WTC11 (cell line): ENCODE results near the gene TTLL3. TPM values are rescaled to one million over a fixed set of nuclear protein-coding genes. Genes with fewer than 3 reads are reported as not detected.
"Not testable (repeated sequence)": the region's sequence is repeated elsewhere in the genome, so short reads cannot be mapped to it uniquely, and the experiment has no call there.

Experiments
- ATAC-seq: fragments of 200-7000 bp; cut with Tn5 transposase; 2 replicates; pipeline ENCODE4 v1.10.0; 2021; ENCODE audit warnings: mild to moderate bottlenecking, moderate library complexity
- CTCF ChIA-PET: fragments of 300-600 bp; sonication (Branson Sonifier 250); formaldehyde crosslinking; loops from one replicate; lab custom pipeline; 2021; ENCODE audit warnings: antibody characterized with exemption; lab: Charles Lee
- POLR2A ChIA-PET: fragments of 350-600 bp; sonication (Branson Sonifier 250); formaldehyde crosslinking; loops from one replicate; lab custom pipeline; 2021; ENCODE audit warnings: antibody characterized with exemption; lab: Charles Lee
- DNase-seq: peaks from one replicate; pipeline ENCODE4 v3.0.0; 2021; ENCODE audit warnings: low spot score
- H3K27ac Mint-ChIP-seq: 2 replicates; pipeline ENCODE4 v1.8.0; 2021; ENCODE audit warnings: mixed read lengths
- H3K27me3 Mint-ChIP-seq: 2 replicates; pipeline ENCODE4 v1.8.0; 2021; ENCODE audit warnings: low read depth, mild to moderate bottlenecking, moderate library complexity, mixed read lengths
- H3K36me3 Mint-ChIP-seq: 2 replicates; pipeline ENCODE4 v1.8.0; 2021; ENCODE audit warnings: mixed read lengths
- H3K4me1 Mint-ChIP-seq: 2 replicates; pipeline ENCODE4 v1.8.0; 2022; ENCODE audit warnings: mixed read lengths
- H3K4me3 Mint-ChIP-seq: 2 replicates; pipeline ENCODE4 v1.8.0; 2021; ENCODE audit warnings: mild to moderate bottlenecking, moderate library complexity, mixed read lengths
- H3K9me3 Mint-ChIP-seq: 2 replicates; pipeline ENCODE4 v1.8.0; 2021; ENCODE audit warnings: mixed read lengths
- ARID4B ChIP-seq: sonication (generic); formaldehyde crosslinking; IDR thresholded peaks from 2 replicates; pipeline ENCODE4 v1.8.0; 2023; ENCODE audit warnings: missing genetic modification reagents, mild to moderate bottlenecking, borderline replicate concordance
- CREB1 ChIP-seq: sonication (generic); formaldehyde crosslinking; IDR thresholded peaks from 2 replicates; pipeline ENCODE4 v1.8.0; 2023; ENCODE audit warnings: mild to moderate bottlenecking, missing genetic modification reagents
- CREM ChIP-seq: sonication (generic); formaldehyde crosslinking; IDR thresholded peaks from 2 replicates; pipeline ENCODE4 v1.8.1; 2022; ENCODE audit warnings: mild to moderate bottlenecking, missing genetic modification reagents, moderate library complexity
- HMGA2 ChIP-seq: fragments of 250-450 bp; sonication (Bioruptor Pico); IDR thresholded peaks from 2 replicates; pipeline ENCODE4 v1.4.0; 2021; ENCODE audit warnings: mild to moderate bottlenecking, moderate library complexity
- HMGXB4 ChIP-seq: sonication (generic); formaldehyde crosslinking; IDR thresholded peaks from 2 replicates; pipeline ENCODE4 v1.8.1; 2023; ENCODE audit warnings: mild to moderate bottlenecking, moderate library complexity, missing genetic modification reagents
- KAT7 ChIP-seq: sonication (generic); formaldehyde crosslinking; IDR thresholded peaks from 2 replicates; pipeline ENCODE4 v1.8.1; 2023; ENCODE audit warnings: missing genetic modification reagents, mild to moderate bottlenecking, borderline replicate concordance
- MXD4 ChIP-seq: fragments of 250-450 bp; sonication (Bioruptor Pico); IDR thresholded peaks from 2 replicates; pipeline ENCODE4 v1.8.0; 2021; ENCODE audit warnings: mild to moderate bottlenecking, moderate library complexity, borderline replicate concordance
- NR1H2 ChIP-seq: sonication (generic); formaldehyde crosslinking; IDR thresholded peaks from 2 replicates; pipeline ENCODE4 v1.9.0; 2021; ENCODE audit warnings: mild to moderate bottlenecking, moderate library complexity, missing genetic modification reagents
- PRRX2 ChIP-seq: fragments of 250-450 bp; sonication (Bioruptor Pico); IDR thresholded peaks from 2 replicates; pipeline ENCODE4 v1.8.0; 2021; ENCODE audit warnings: mild to moderate bottlenecking
- ZNF416 ChIP-seq: fragments of 250-450 bp; sonication (Bioruptor Pico); IDR thresholded peaks from 2 replicates; pipeline ENCODE4 v1.9.0; 2021; ENCODE audit warnings: mild to moderate bottlenecking, inconsistent platforms
- total RNA-seq: library from RNA; stranded (reverse); gene quantifications from 3 replicates; pipeline ENCODE4 v1.2.3, GENCODE V29; 2021
- TF ChIP-seq, protein P1 (sequence below): sonication (generic); formaldehyde crosslinking; conservative IDR thresholded peaks from 2 replicates; pipeline ENCODE4 v1.8.1; 2023; ENCODE audit warnings: mild to moderate bottlenecking, low read depth, missing genetic modification reagents, moderate library complexity
- TF ChIP-seq, protein P2 (sequence below): sonication (generic); formaldehyde crosslinking; IDR thresholded peaks from 2 replicates; pipeline ENCODE4 v1.8.0; 2022; ENCODE audit warnings: mild to moderate bottlenecking, missing genetic modification reagents
- TF ChIP-seq, protein P3 (sequence below): sonication (generic); formaldehyde crosslinking; IDR thresholded peaks from 2 replicates; pipeline ENCODE4 v1.8.0; 2022; ENCODE audit warnings: mild to moderate bottlenecking, missing genetic modification reagents
- TF ChIP-seq, protein P4 (sequence below): sonication (generic); formaldehyde crosslinking; IDR thresholded peaks from 2 replicates; pipeline ENCODE4 v1.8.1; 2022; ENCODE audit warnings: low read depth, missing genetic modification reagents, borderline replicate concordance

Gene TTLL3
- total RNA-seq, 1 experiment from 2014 or later, result 14.7 TPM

DNA sequence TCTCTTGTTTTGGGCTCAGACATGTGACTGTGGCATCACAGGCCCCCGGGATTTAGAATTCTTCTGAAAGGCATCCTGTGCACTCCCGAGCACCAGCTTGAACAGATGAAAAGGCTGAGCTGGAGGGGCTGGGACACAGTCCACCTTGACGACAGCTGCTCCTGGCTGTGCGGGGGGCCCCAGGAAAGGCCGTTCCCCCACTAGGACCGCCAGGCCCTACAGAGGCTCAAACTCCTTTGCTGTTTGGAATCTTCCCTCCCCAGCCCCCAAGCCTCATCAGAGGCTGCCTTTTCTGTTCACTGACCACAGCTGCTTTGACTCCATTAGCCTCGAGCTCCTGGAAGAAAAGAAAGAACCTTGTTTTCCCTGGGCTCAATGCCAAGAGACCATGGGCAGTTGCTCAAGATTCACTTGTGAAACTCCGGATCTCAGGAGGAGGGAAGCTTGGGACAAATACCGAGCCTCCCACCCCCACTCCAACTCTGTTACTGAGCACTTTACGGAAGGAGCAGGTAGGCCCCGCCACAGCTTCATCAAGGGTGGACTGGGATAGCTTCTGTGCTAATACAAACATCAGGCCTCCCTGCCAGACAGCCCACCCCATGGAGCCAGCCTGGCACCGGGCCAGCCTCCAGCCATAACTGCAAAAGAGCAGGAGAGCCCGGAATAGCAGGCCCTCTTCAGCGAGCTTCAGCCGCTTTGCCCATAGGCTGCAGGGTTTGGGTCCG lies 54.3 kb downstream of the TTLL3 start (continued):
- TF ChIP-seq, protein P1, sequence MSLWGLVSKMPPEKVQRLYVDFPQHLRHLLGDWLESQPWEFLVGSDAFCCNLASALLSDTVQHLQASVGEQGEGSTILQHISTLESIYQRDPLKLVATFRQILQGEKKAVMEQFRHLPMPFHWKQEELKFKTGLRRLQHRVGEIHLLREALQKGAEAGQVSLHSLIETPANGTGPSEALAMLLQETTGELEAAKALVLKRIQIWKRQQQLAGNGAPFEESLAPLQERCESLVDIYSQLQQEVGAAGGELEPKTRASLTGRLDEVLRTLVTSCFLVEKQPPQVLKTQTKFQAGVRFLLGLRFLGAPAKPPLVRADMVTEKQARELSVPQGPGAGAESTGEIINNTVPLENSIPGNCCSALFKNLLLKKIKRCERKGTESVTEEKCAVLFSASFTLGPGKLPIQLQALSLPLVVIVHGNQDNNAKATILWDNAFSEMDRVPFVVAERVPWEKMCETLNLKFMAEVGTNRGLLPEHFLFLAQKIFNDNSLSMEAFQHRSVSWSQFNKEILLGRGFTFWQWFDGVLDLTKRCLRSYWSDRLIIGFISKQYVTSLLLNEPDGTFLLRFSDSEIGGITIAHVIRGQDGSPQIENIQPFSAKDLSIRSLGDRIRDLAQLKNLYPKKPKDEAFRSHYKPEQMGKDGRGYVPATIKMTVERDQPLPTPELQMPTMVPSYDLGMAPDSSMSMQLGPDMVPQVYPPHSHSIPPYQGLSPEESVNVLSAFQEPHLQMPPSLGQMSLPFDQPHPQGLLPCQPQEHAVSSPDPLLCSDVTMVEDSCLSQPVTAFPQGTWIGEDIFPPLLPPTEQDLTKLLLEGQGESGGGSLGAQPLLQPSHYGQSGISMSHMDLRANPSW (CRISPR knock-in tag), result no peak
- TF ChIP-seq MXD4 (CRISPR knock-in tag), result no peak

- H3K36me3 Mint-ChIP-seq, POLR2A ChIA-PET: not testable (repeated sequence)
- CTCF ChIA-PET, result interaction anchor here (0.6 to 2.5 kb wide), 4 partner anchors 38 to 372 kb away, joined by 3 to 9 read pairs (median 4); partner anchors contain the start of gene CRELD1
These were observed 55.1 kb downstream of the TTLL3 start for GRCh38 chr3:9865125-9865637.

GRCh38 chr3:9866639-9867038 lies 56.6 kb downstream of the TTLL3 start:
- POLR2A ChIA-PET, result no interaction called here
- Mint-ChIP-seq H3K4me1 (peaks cover 7% of the 10 kb centered on the region), H3K27me3 (peaks cover 15% of the 10 kb centered on the region), H3K9me3 (no peaks in the 10 kb centered on the region), H3K27ac (no peak overlapping the region), H3K36me3 (no peaks in the 10 kb centered on the region), H3K4me3 (no peak overlapping the region)
- DNase-seq (no peak), ATAC-seq (no peak)
- CTCF ChIA-PET, result interaction anchor here (1.1 to 1.8 kb wide), 2 partner anchors 16 to 80 kb away, joined by 3 to 5 read pairs; no protein-coding TSS in a partner anchor
- TF ChIP-seq, protein P2, sequence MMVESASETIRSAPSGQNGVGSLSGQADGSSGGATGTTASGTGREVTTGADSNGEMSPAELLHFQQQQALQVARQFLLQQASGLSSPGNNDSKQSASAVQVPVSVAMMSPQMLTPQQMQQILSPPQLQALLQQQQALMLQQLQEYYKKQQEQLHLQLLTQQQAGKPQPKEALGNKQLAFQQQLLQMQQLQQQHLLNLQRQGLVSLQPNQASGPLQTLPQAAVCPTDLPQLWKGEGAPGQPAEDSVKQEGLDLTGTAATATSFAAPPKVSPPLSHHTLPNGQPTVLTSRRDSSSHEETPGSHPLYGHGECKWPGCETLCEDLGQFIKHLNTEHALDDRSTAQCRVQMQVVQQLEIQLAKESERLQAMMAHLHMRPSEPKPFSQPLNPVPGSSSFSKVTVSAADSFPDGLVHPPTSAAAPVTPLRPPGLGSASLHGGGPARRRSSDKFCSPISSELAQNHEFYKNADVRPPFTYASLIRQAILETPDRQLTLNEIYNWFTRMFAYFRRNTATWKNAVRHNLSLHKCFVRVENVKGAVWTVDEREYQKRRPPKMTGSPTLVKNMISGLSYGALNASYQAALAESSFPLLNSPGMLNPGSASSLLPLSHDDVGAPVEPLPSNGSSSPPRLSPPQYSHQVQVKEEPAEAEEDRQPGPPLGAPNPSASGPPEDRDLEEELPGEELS (CRISPR knock-in tag), result no peak
- TF ChIP-seq ZNF416 (no peak), HMGA2 (no peak), CREM (CRISPR knock-in tag) (no peak), CREB1 (CRISPR knock-in tag) (no peak), KAT7 (no peak), HMGXB4 (CRISPR knock-in tag) (no peak), NR1H2 (no peak), ARID4B (no peak), PRRX2 (CRISPR knock-in tag) (no peak)
- TF ChIP-seq, protein P3, sequence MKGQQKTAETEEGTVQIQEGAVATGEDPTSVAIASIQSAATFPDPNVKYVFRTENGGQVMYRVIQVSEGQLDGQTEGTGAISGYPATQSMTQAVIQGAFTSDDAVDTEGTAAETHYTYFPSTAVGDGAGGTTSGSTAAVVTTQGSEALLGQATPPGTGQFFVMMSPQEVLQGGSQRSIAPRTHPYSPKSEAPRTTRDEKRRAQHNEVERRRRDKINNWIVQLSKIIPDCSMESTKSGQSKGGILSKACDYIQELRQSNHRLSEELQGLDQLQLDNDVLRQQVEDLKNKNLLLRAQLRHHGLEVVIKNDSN (CRISPR knock-in tag), result no peak
- TF ChIP-seq, protein P4, sequence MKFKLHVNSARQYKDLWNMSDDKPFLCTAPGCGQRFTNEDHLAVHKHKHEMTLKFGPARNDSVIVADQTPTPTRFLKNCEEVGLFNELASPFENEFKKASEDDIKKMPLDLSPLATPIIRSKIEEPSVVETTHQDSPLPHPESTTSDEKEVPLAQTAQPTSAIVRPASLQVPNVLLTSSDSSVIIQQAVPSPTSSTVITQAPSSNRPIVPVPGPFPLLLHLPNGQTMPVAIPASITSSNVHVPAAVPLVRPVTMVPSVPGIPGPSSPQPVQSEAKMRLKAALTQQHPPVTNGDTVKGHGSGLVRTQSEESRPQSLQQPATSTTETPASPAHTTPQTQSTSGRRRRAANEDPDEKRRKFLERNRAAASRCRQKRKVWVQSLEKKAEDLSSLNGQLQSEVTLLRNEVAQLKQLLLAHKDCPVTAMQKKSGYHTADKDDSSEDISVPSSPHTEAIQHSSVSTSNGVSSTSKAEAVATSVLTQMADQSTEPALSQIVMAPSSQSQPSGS (CRISPR knock-in tag), result no peak
- TF ChIP-seq, protein P1 (CRISPR knock-in tag), result no peak

More at GRCh38 chr3:9865125-9865637, 55.1 kb downstream of the TTLL3 start:
- Mint-ChIP-seq H3K4me1 (peaks cover 16% of the 10 kb centered on the region), H3K27me3 (peaks cover 15% of the 10 kb centered on the region)
- not testable (repeated sequence) for DNase-seq, H3K27ac Mint-ChIP-seq, ATAC-seq, H3K4me3 Mint-ChIP-seq, H3K9me3 Mint-ChIP-seq
